Stimulated activated CD8-positive, alpha-beta memory T cell treated with anti-CD3 and anti-CD28 coated beads, Interleukin-7, amount 100 ng/mL, for 4 hours (primary cell): Measurements from ENCODE around the gene THBD.
"Not testable (repeated sequence)": the region's sequence is repeated elsewhere in the genome, so short reads cannot be mapped to it uniquely, and the experiment has no call there.

Source experiments
- DNase-seq, 2 donors: peaks; one replicate each; pipeline ENCODE4 v3.0.0-alpha.2; 2020; ENCODE audit warnings: low read depth in 2 of 2

Gene THBD

GRCh38 chr20:23035731-23036130 is 13.7 kb downstream of the THBD start:
- no peak for DNase-seq

GRCh38 chr20:23034721-23035671 is 14.5 kb downstream of the THBD start, which contains the start of gene SSTR4:
Gene SSTR4, plus strand, starts transcription at chr20:23035312. Its CDS starts 172 bp downstream, at chr20:23035484.
- no peak for DNase-seq

GRCh38 chr20:23033918-23034317 is 15.6 kb downstream of the THBD start:
- DNase-seq = no peak

- DNase-seq = no peak
Observed at GRCh38 chr20:23032750-23033078, 16.8 kb downstream of the THBD start.

- DNase-seq = no peak
Observed at GRCh38 chr20:23032056-23032749, 17.3 kb downstream of the THBD start.

- no peak for DNase-seq
Observed at GRCh38 chr20:23031346-23031745, 18.1 kb downstream of the THBD start.

- no peak for DNase-seq
Observed at GRCh38 chr20:23029324-23029723, 20.1 kb downstream of the THBD start.

- DNase-seq = no peak
Observed at GRCh38 chr20:23028392-23028791, 21.1 kb downstream of the THBD start.

- DNase-seq = no peak
Observed at GRCh38 chr20:23027721-23028120, 21.8 kb downstream of the THBD start.

- DNase-seq = not testable (repeated sequence)
Observed at GRCh38 chr20:23025503-23025902, 24.0 kb downstream of the THBD start.

- DNase-seq = no peak
Observed at GRCh38 chr20:23024701-23025100, 24.8 kb downstream of the THBD start.

- DNase-seq = no peak
Observed at GRCh38 chr20:23023621-23024177, 25.8 kb downstream of the THBD start.

- no peak for DNase-seq
Observed at GRCh38 chr20:23022849-23023248, 26.6 kb downstream of the THBD start.

- DNase-seq = no peak
Observed at GRCh38 chr20:23021951-23022350, 27.5 kb downstream of the THBD start.

- DNase-seq = no peak
Observed at GRCh38 chr20:23021541-23021940, 27.9 kb downstream of the THBD start.

GRCh38 chr20:23020230-23021018 is 29.0 kb downstream of the THBD start:
- no peak for DNase-seq

GRCh38 chr20:23019403-23019802 is 30.1 kb downstream of the THBD start:
- no peak for DNase-seq

GRCh38 chr20:23018941-23019340 is 30.5 kb downstream of the THBD start:
- DNase-seq = no peak

- DNase-seq = no peak
Observed at GRCh38 chr20:23018432-23018831, 31.0 kb downstream of the THBD start.

GRCh38 chr20:23017516-23017915 is 32.0 kb downstream of the THBD start:
- DNase-seq = no peak

GRCh38 chr20:23013429-23013828 is 36.0 kb downstream of the THBD start:
- DNase-seq = no peak
